Neutrophil (primary cell): ENCODE data around the gene STAT4.

Experiments used
- H3K27ac ChIP-seq: fragments of 200-600 bp; sonication (generic); 2 replicates; pipeline ENCODE4 v1.5.1; 2016; ENCODE audit warnings: mild to moderate bottlenecking, moderate library complexity
- H3K27me3 ChIP-seq: fragments of 200-600 bp; sonication (generic); 2 replicates; pipeline ENCODE4 v1.6.0; 2016; ENCODE audit warnings: mild to moderate bottlenecking
- H3K36me3 ChIP-seq: fragments of 200-600 bp; sonication (generic); 2 replicates; pipeline ENCODE4 v1.5.1; 2017
- H3K4me1 ChIP-seq, 2 experiments: fragments of 200-600 bp in 1 of 2; sonication (generic) in 1 of 2; 1 replicate in 1 of 2; 2 replicates in 1 of 2; pipeline versions ENCODE4 v1.5.1 to v1.6.1; 2013 to 2016; ENCODE audit warnings: low read depth in 1 of 2, low read length in 1 of 2, mild to moderate bottlenecking in 1 of 2, moderate library complexity in 1 of 2; ENCODE audit not compliant: control insufficient read depth in 1 of 2, insufficient read depth in 1 of 2
- H3K4me3 ChIP-seq, 2 experiments: fragments of 200-600 bp in 1 of 2; sonication (generic) in 1 of 2; 1 replicate in 1 of 2; 2 replicates in 1 of 2; pipeline ENCODE4 v1.5.1; 2013 to 2016; ENCODE audit warnings: low read depth in 1 of 2, low read length in 1 of 2, mild to moderate bottlenecking in 1 of 2, moderate library complexity in 1 of 2
- H3K9me3 ChIP-seq: fragments of 200-600 bp; sonication (generic); 2 replicates; pipeline ENCODE4 v1.5.1; 2016
- TF ChIP-seq, protein P1 (sequence below): fragments of 200-600 bp; sonication (generic); IDR thresholded peaks from 2 replicates; pipeline ENCODE4 v1.5.1; 2016; ENCODE audit warnings: antibody characterized with exemption

STAT4 gene

DNA sequence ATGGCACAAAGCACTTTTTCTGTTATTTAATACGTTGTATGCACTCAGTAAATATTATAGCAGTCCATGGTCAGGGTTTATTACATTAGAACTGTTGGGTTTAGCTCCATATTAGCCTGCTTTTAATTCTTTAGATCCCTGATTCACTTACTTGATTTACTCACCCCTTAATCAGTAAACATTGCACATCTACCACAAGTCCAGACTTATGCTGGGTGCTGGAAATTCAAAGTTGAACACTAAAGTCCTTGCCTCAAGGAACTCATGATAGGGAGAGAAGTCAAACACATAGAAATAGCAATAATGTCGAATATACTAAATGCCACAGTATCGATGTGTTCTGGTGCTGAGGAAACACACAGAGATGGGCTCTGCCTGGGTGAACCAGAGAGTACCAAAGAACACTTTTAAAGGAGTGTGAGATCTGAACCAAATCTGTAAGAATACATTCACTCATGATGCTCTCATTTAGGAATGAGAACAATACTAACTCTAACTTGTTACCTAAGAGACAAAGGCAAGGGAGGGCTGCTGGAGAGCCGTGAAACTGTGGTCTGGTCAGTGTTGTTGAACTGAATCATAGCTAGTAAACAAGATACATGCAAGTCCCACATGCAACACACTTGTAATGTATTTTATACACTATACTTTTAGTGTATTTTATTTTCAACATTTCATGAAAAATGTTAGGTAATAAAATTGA is 4.9 kb downstream of the STAT4 start:
- H3K4me1 ChIP-seq = peaks cover 8 to 9% of the 10 kb centered on the region in 2 experiments
- H3K27me3 ChIP-seq = peaks cover 28% of the 10 kb centered on the region
- H3K27ac ChIP-seq = no peak overlapping the region
- TF ChIP-seq, protein P1, sequence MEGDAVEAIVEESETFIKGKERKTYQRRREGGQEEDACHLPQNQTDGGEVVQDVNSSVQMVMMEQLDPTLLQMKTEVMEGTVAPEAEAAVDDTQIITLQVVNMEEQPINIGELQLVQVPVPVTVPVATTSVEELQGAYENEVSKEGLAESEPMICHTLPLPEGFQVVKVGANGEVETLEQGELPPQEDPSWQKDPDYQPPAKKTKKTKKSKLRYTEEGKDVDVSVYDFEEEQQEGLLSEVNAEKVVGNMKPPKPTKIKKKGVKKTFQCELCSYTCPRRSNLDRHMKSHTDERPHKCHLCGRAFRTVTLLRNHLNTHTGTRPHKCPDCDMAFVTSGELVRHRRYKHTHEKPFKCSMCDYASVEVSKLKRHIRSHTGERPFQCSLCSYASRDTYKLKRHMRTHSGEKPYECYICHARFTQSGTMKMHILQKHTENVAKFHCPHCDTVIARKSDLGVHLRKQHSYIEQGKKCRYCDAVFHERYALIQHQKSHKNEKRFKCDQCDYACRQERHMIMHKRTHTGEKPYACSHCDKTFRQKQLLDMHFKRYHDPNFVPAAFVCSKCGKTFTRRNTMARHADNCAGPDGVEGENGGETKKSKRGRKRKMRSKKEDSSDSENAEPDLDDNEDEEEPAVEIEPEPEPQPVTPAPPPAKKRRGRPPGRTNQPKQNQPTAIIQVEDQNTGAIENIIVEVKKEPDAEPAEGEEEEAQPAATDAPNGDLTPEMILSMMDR = no peak
- H3K4me3 ChIP-seq = no peak overlapping the region
- no peaks in the 10 kb centered on the region for H3K9me3 ChIP-seq
- H3K36me3 ChIP-seq = no peaks in the 10 kb centered on the region

- TF ChIP-seq, protein P1 = no peak
- H3K4me1 ChIP-seq = no peaks in the 10 kb centered on the region
Observed at GRCh38 chr2:191144217-191144616, 6.6 kb downstream of the STAT4 start.

GRCh38 chr2:191143791-191144190 is 7.0 kb downstream of the STAT4 start:
- Histone ChIP-seq H3K4me3 (no peak overlapping the region), H3K4me1 (no peaks in the 10 kb centered on the region), H3K36me3 (no peaks in the 10 kb centered on the region), H3K27me3 (peaks cover 10% of the 10 kb centered on the region), H3K27ac (no peak overlapping the region), H3K9me3 (no peaks in the 10 kb centered on the region)
- TF ChIP-seq, protein P1 = no peak

More at GRCh38 chr2:191144217-191144616, 6.6 kb downstream of the STAT4 start:
- Histone ChIP-seq H3K4me3 (no peak overlapping the region), H3K36me3 (no peaks in the 10 kb centered on the region), H3K27me3 (peaks cover 15% of the 10 kb centered on the region), H3K9me3 (no peaks in the 10 kb centered on the region), H3K27ac (no peak overlapping the region)

DNA sequence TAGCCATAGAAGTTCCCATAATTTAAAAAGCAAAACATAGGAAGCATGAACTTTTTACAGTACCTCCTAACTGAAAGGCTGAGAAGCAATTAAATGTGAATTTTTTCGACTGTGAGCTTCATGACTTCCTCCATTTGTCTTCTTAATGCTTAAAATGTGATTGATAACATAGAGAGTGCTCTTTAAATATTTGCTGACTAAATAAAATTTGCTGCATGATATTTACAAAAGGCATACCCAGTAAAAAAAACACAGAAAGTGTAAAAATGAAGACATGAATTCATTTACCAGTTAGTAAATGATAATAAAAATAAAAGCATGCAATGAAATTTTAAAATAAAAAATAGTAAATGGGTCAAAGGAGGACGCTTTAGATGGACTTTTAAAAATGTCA is 21.9 kb downstream of the STAT4 start:
- TF ChIP-seq, protein P1 = no peak
- Histone ChIP-seq H3K4me3 (no peak overlapping the region), H3K9me3 (no peaks in the 10 kb centered on the region), H3K27me3 (no peaks in the 10 kb centered on the region), H3K27ac (no peak overlapping the region), H3K36me3 (no peaks in the 10 kb centered on the region), H3K4me1 (peaks cover 6 to 8% of the 10 kb centered on the region in 2 experiments)

- TF ChIP-seq, protein P1 = no peak
- Histone ChIP-seq H3K27me3 (no peaks in the 10 kb centered on the region), H3K4me3 (no peak overlapping the region), H3K36me3 (no peaks in the 10 kb centered on the region), H3K27ac (no peak overlapping the region), H3K9me3 (no peaks in the 10 kb centered on the region), H3K4me1 (peaks cover 6 to 8% of the 10 kb centered on the region in 2 experiments)
Observed at GRCh38 chr2:191128172-191128910, 22.5 kb downstream of the STAT4 start.
